HCT116 (cell line): ENCODE measurements around the gene LRRC3.

Experiments used
- EZH2phosphoT487 ChIP-seq: fragments of 200-600 bp; IDR thresholded peaks from 2 replicates; pipeline ENCODE4 v1.6.1; 2018; ENCODE audit warnings: antibody characterized with exemption, borderline replicate concordance
- POLR2A ChIP-seq: IDR thresholded peaks from 2 replicates; pipeline ENCODE4 v1.7.0; 2011; ENCODE audit warnings: borderline replicate concordance; ENCODE audit not compliant: insufficient read depth, insufficient read length; ENCODE audit errors: extremely low read depth
- POLR2AphosphoS5 ChIP-seq: IDR thresholded peaks from 2 replicates; pipeline ENCODE4 v1.6.1; 2011; ENCODE audit warnings: mild to moderate bottlenecking, low read depth, low read length, moderate library complexity
- RAD21 ChIP-seq: IDR thresholded peaks from 2 replicates; pipeline ENCODE4 v1.6.1; 2012; ENCODE audit warnings: low read depth, mild to moderate bottlenecking
- REST ChIP-seq: IDR thresholded peaks from 2 replicates; pipeline ENCODE4 v1.6.1; 2012; ENCODE audit warnings: low read depth
- YY1 ChIP-seq: IDR thresholded peaks from 2 replicates; pipeline ENCODE4 v1.6.1; 2011; ENCODE audit warnings: low read length, low read depth, moderate library complexity, mild to moderate bottlenecking; ENCODE audit not compliant: insufficient replicate concordance; ENCODE audit errors: extremely low read depth
- ZNF274 ChIP-seq: fragments of 200-500 bp; sonication (Bioruptor generic); IDR thresholded peaks from 2 replicates; pipeline ENCODE4 v1.6.1; 2014; ENCODE audit warnings: mild to moderate bottlenecking, low read depth, low read length, inconsistent platforms
- TF ChIP-seq, protein P1 (sequence below), 3 experiments: fragments of 200-600 bp in 1 of 3; sonication (generic) in 1 of 3; IDR thresholded peaks in 2 of 3; conservative IDR thresholded peaks in 1 of 3; 2 replicates each; pipeline ENCODE4 v1.5.1; 2012 to 2017; ENCODE audit warnings: low read depth in 2 of 3, low read length in 2 of 3, antibody characterized with exemption in 1 of 3, borderline replicate concordance in 1 of 3, control low read depth in 1 of 3, mild to moderate bottlenecking in 1 of 3, mixed read lengths in 1 of 3, mixed run types in 1 of 3, moderate library complexity in 1 of 3; ENCODE audit not compliant: insufficient read depth in 1 of 3

- TF ChIP-seq, protein P1, sequence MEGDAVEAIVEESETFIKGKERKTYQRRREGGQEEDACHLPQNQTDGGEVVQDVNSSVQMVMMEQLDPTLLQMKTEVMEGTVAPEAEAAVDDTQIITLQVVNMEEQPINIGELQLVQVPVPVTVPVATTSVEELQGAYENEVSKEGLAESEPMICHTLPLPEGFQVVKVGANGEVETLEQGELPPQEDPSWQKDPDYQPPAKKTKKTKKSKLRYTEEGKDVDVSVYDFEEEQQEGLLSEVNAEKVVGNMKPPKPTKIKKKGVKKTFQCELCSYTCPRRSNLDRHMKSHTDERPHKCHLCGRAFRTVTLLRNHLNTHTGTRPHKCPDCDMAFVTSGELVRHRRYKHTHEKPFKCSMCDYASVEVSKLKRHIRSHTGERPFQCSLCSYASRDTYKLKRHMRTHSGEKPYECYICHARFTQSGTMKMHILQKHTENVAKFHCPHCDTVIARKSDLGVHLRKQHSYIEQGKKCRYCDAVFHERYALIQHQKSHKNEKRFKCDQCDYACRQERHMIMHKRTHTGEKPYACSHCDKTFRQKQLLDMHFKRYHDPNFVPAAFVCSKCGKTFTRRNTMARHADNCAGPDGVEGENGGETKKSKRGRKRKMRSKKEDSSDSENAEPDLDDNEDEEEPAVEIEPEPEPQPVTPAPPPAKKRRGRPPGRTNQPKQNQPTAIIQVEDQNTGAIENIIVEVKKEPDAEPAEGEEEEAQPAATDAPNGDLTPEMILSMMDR (IDR thresholded peaks at IDR 0.05 in 2 of 3, conservative IDR thresholded peaks at IDR 0.05 in 1 of 3; ENCODE audit: borderline replicate concordance in 1 of 3, insufficient read depth in 1 of 3, low read depth in 2 of 3, low read length in 2 of 3), result no peak
- no peak for TF ChIP-seq POLR2A
- no peak for TF ChIP-seq YY1
- no peak for TF ChIP-seq ZNF274
- TF ChIP-seq POLR2AphosphoS5, result no peak
- TF ChIP-seq RAD21, result no peak
- no peak for TF ChIP-seq EZH2phosphoT487
- no peak for TF ChIP-seq REST
Observed at GRCh38 chr21:44423312-44423821, 31.9 kb upstream of the LRRC3 start.
